GM18520 (cell line): Measurements from ENCODE around the gene TESK1.
A peak's percentile ranks its signal among the peaks of the same experiment; 100 is the strongest.
"Not testable (repeated sequence)": the region's sequence is repeated elsewhere in the genome, so short reads cannot be mapped to it uniquely, and the experiment has no call there.

Experiments used
- ATAC-seq: cut with Tn5 transposase; IDR thresholded peaks from one replicate; pipeline ENCODE4 v1.9.1; 2021; ENCODE audit not compliant: unreplicated experiment

Gene TESK1

DNA sequence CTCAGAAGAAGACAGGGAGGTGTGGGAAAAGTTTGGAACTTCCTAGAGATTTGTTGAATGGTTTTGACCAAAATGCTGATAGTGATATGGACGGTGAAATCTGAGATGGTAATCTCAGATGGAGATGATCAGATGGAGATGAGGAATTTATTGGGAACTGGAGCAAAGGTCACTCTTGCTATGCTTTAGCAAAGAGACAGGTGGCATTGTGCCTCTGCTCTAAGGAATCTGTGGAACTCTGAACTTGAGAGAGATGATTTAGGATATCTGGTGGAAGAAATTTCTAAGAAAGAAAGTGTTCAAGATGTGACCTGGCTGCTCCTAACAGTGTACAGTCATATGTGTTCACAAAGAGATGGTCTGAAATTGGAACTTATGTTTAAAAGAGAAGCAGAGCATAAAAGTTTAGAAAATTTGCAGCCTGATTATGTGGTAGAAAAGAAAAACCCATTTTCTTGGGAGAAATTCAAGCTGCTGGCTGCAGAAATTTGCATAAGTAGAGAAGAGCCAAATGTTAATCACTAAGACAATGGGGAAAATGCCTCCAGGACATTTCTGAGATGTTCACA, 25.3 kb upstream of the TESK1 start:
- ATAC-seq, result not testable (repeated sequence)

DNA sequence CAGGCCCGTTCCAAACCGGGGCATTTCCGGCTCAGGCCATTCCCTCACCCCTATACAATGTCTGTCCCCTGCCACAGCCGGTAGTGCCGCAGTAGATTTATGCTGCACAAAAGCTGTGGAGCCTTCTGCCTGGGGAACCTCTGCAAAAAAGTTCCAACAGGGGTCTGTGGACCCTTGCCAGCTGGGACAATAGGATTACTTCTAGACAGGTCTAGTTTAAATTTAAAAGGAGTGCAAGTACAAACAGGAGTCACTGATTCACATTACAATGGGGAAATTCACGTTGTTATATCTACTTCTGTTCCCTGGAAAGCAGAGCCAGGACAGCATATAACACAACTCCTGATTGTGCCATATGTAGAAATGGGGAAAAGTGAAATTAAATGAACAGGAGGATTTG, 21.5 kb upstream of the TESK1 start:
- not testable (repeated sequence) for ATAC-seq

DNA sequence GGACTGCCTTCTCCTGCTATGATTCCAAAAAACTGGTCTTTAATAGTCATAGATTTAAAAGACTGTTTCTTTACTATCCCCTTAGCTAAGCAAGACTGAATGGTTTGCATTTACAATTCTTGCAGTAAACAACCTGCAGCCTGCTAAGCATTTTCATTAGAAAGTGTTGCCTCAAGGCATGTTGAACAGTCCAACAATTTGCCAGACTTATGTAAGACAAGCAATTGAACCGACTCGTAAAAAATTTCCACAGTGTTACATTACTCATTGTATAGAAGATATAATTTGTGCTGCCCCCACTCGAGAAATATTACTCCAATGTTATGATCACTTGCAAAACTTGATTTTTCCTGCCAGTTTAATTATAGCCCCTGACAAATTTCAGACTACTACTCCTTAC, 20.4 kb upstream of the TESK1 start:
- not testable (repeated sequence) for ATAC-seq

DNA sequence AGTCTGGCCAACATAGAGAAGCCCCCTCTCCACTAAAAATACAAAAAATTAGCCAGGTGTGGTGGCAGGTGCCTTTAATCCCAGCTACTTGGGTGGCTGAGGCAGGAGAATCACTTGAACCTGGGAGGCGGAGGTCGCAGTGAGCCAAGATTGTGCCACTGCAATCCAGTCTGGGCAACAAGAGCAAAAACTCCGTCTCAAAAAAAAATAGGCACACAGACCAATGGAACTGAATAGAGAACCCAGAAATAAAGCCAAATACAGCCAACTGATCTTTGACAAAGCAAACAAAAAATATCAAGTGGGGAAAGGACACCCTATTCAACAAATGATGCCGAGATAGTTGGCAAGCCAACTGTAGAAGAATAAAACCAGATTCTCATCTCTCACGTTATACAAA, 16.6 kb upstream of the TESK1 start:
- not testable (repeated sequence) for ATAC-seq

DNA sequence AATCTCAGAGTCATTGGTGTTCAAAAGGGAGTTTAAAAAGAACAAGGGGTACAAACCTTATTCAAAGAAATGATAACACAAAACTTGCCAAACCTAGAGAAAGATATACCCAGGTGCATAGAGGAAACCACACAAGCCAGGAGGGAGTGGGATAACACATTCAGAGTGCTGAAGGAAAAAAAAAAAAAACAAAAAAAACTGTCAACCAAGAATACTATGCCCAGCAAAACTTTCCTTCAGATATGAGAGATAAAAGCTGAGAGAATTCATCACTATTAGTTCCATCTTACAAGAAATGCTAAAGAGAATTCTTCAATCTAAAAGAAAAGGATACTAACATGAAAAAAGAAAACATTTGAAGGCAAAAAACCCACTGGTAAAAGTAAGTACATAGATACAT, 11.5 kb upstream of the TESK1 start:
- no peak for ATAC-seq

DNA sequence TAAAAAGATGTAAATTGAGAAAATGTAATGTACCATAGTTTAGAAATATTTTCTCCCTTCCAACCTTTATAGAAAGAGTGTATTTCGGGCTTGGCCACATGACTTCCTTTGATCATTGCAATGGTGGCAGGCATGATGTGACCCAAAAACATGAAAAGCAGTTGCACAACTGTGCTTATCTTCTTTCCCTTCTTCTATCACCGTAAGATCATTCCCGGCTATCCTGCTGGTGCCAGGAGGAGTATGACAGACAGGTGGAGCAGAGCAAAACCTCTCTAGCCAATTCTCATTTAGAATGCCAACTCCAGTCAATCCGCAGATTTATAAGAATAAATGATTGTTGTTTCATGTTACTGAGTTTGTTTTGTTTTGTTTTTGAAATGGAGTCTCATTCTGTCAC, 10.6 kb upstream of the TESK1 start:
- no peak for ATAC-seq

DNA sequence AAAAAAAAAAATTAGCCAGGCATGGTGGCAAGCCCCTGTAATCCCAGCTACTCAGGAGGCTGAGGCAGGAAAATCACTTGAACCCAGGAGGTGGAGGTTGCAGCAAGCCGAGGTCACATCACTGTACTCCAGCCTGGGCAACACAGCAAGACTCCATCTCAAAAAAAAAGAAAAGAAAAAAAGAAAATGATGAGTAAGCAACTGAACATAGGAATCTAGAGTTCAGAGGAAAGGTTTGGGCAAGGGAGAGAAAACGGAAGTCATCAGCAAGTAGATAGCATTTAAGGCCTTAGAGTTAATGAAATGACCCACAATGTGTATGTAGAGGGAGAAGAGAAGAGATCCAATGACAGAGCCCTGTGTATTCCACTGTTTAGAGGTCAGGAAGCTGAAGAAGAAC, 8.2 kb upstream of the TESK1 start:
- ATAC-seq, result not testable (repeated sequence)

DNA sequence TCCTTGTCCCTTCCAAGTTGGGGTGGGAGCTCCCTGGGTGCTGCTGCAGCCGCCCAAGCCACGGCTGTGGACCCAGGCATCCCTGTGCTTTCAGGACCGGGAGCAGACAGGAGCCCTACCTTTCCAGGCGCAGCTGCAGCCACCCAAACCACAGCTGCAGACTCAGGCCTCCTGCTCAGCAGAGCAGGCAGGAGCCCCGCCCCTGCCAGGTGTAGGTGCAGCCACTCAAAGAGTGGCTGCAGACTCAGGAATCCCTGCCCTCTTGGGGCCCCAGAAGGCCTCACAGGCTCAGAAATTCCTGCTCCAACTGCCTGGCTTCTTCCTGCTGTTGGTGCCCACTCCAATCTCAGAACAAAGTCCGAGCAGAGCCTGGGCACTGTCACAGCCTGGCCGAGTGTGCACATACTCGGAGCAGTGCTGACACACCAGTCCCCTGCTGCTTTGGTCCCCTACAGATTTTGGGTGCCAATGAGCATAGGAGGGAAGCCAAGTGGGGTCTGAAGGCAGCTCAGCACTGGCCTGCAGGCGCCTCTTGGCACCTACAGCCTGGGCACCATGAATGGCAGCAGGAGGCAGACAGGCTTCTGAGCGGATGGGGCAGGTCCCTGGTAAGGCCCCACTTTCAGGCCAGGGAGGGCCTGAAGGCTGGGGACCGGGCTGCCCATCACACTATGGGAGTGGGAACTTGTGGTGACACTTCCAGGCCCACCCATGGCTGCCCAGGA, 6.0 kb upstream of the TESK1 start:
- ATAC-seq, result no peak

DNA sequence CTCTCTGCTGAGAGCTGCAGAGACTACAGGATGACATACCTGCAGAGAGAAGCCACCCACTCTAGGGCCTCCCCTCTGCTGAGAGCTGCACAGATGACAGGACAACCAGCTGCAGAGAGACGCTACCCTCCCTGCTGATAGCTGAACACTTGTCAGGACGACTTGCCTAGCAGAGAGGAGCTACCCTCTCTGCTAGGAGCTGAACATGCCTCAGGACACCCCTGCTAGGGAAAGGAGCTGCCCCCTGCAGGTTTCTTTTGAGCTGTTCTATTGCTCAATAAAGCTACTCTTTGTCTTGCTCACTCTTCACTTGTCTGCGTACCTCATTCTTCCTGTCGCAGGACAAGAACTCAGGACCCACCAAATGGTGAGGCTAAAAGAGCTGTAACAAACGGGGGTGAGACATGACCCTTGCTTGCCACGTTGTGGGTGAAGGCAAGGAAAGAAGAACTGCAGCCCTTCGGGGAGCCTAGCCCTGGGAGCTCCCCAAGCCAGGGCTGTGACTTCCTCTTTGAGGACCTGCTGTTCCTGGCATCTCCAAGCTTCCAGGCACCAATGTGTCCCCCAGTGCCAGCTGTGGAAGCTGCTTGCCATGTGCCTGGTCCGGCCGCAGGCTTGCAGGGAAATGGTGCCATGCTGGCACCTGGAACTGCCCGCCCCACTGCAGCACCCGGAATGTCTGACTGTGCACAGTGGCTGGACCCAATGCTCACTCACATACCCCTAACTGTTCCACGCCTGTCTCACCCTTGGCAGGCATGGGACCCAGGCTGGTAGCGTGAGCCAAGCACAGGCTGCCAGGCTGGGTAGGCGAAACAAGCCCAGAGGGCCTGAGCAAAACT, 5.1 kb upstream of the TESK1 start:
- no peak for ATAC-seq

DNA sequence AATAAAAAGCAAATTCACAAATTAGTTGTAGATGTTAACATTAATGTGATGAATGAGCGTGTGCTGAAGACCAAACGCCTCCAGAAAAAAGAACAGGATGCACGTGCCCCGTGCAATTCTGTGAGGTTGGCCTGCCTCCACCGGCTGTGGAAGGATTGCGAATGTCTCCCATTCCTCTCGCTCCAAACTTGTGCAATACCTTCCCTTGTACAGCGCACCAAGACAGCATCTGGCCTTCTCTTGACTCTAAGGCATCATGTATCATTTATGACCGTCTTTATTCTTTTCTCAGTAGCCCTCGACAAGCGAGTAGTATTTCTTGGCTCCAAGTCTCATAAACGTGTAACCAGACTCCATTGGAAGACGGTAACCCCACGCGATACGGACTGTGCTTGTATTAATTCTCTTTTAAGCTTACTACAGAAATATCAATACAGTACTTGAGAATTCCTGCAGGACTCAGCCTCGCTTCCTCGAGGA, 1.5 kb upstream of the TESK1 start:
- ATAC-seq, result no peak

DNA sequence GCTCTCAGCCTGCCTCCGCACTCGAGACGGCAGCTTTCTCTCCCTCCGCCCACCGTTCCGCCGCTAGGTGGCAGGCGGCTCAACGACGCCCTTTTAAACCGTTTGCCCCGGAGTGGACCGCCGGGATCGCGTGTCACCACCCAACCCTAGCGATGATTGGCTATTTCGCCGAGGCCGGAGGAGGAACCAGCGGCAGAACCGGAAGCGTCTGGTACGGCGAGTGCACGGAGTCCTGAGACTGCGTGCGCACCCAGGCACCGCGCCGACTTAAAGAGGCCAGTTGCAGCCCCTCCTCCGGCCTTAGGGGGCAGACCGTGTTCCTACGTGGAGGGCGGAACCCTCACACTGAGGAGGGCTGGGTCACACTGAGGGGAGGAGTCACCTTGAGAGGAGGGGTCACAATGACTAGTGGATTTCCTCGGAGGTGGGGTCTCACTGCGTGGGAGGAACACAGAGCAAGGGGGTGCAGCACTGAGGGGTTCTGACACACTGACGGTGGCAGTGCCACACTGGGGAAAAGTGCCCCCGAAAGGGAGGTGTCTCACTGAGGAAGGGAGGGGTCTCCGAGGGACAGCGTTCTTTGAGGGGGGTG, 980 bp upstream of the TESK1 start:
- ATAC-seq, result peak; percentile 85

DNA sequence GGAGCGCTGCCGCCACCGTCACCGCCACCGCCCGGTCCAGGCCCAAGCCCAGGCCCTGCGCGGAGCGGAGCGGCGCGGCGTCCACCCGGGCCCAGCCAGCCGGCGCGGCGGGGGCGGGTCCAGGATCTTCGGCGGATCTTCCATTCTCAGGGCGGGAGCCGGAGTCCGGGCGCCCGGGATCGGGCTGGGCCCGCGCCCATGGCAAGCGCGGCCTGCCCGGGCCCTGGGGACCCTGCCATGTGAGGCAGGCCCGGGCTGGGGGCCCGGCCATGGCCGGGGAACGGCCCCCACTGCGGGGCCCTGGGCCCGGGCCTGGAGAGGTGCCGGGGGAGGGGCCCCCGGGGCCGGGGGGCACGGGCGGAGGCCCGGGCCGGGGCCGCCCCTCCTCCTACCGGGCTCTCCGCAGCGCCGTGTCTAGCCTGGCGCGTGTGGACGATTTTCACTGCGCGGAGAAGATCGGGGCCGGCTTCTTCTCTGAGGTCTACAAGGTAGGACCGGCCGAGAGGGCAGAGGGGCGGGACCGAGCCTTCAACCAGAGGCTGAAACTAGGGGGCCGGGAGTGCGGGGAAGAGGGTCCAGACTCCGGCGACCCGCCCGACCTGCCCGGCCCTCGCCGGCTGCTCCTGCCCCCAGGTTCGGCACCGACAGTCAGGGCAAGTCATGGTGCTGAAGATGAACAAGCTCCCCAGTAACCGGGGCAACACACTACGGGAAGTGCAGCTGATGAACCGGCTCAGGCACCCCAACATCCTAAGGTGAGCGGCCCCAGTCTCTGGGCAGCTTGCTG, 482 bp downstream of the TESK1 start:
- peak; percentile 11 for ATAC-seq

DNA sequence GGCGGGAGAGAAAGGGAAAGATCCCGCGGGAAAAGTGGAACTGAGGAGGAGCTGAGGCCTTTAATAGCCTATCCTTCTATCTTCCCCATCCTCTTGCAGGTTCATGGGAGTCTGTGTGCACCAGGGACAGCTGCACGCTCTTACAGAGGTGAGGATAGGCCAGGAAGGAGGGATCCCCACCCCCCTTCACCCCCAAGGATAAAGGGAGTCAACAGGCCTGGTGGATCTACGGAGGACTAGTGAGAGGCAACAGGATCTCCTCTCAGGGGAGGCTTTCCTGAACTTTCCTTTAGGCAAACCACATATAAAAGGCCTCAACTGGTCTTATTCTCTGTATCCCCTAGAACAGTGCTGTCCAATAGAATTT, 1.1 kb downstream of the TESK1 start:
- ATAC-seq, result no peak

DNA sequence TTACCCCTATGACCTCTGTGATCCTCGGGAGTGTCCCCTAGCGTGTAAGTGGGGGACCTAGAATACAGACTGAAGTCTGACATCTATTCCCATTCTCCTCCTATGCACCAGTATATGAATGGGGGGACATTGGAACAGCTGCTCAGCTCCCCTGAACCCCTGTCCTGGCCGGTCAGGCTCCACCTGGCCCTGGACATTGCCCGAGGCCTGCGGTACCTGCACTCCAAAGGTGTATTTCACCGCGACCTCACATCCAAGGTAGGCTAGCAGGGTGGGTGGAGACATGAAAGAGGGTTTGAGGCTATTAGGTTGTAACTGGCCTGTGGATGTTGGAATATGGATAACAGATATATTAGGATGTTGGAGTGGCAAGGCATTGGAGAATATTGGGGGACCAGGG, 1.7 kb downstream of the TESK1 start:
- no peak for ATAC-seq

DNA sequence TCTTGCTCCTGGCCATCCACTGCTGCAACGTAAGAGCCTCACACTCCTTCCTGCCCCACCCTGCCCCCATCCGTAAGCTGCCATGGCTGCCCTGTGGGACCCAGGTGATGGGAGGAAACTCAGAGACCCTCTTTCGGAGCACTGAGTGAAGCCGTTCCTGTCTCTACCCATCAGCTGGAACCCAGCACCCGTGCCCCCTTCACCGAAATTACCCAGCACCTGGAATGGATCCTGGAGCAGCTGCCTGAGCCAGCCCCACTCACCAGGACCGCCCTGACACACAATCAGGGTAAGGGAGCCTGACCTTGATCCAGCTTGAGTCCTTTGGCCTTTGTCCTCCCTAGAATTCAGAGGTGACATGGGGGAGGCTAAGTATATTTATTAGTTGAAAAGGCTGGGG, 3.2 kb downstream of the TESK1 start:
- no peak for ATAC-seq

DNA sequence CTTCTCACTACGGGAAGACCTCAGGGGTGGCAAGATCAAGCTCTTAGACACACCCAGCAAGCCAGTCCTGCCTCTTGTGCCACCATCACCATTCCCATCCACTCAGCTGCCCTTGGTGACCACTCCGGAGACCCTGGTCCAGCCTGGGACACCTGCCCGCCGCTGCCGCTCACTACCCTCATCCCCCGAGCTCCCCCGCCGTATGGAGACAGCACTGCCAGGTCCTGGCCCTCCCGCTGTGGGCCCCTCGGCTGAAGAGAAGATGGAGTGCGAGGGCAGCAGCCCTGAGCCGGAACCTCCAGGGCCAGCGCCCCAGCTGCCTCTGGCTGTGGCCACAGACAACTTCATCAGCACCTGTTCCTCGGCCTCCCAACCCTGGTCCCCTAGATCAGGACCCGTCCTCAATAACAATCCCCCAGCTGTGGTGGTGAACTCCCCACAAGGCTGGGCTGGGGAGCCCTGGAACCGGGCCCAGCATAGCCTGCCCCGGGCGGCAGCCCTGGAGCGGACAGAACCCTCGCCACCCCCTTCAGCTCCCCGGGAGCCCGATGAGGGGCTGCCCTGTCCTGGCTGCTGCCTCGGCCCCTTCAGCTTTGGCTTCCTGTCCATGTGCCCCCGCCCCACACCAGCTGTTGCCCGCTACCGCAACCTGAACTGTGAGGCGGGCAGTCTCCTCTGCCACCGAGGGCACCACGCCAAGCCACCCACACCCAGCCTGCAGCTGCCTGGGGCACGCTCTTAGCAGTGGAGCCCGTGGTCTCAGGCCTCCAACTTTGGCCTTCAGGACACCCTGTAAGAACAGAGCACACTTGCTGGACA, 4.1 kb downstream of the TESK1 start:
- ATAC-seq, result no peak

DNA sequence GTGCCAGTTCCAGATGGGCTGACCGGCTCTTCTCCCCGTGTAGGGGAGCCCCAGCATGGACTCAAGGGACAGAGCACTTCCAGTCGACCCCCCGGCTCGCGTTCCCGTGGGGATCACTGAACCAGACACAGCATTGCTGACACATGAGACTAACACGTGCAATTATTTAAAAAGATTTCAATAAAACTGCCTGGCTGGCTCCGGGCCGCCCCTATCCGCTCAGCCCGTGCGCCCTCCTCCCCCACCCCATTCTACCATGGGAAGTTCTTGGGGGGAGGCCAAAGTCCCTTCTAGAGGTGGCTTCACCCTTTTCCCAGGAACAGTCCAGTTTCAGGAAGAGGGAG, 4.7 kb downstream of the TESK1 start:
- no peak for ATAC-seq

DNA sequence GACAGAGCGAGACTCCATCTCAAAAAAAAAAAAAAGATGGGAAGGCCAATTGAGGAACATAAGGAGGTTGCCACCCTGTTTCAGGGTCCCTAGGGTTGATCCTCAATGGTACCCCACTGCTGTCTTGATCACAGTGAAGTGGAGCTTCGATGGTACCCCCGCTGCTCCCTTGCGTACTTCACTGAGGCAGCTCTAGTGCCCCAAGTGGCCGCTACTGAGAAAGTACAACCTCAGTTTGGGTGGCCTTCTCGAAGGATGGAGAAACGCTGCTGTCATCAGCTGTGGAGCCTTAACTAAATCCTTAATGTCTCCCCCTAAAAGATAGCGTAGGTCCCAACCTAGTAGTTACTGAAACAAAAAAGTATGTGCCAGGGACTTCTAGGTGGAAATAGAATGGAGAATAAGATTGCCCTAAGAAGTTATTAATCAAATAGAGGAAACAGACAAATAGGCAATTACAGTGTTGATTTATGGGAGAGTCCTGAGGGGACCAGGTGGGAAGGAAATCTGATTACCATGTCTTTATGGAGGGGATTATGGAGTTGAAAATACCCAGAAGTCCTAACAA, 6.3 kb downstream of the TESK1 start:
- ATAC-seq, result no peak

DNA sequence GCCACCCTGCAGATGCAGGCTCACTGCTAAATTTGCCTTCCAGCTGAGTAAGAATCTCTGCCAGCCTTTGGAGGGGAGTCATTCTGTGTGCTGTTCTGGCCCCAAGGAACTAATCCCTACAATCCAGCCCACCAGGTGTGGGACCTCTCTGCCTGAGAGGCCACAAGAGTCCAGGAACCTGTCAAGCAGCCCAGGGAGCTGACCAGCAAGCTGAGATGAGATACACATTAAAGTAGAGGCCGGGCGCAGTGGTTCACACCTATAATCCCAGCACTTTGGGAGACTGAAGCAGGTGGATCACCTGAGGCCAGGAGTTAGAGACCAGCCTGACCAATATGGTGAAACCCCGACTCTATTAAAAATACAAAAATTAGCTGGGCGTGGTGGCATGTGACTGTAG, 7.0 kb downstream of the TESK1 start:
- not testable (repeated sequence) for ATAC-seq

DNA sequence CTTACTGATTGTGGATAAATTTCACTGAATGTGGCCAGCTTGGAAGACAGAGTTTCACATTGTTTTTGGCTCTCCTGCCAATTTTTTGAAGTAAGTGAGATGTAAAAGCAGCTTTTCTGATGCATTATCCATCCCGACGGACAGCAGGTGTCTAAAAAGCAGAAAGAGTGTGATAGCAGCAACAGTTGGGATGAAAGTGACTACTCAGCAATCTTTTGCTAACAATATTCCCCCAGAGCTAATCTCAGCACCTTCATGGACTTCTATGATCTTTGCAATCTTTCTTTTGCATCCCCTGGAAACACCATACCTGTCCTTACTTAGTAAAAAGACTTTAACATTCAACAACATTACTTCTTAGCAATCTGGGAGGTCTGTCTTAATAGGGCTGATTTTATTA, 7.8 kb downstream of the TESK1 start:
- ATAC-seq, result no peak
